IMR-90 (cell line): ENCODE results near the gene UBE2G1. TPM values are rescaled to one million over a fixed set of nuclear protein-coding genes. Genes with fewer than 3 reads are reported as not detected.

Experiments
- ATAC-seq: fragments of 200-7000 bp; cut with Tn5 transposase; 2 replicates; pipeline ENCODE4 v1.9.1; 2020; ENCODE audit warnings: low read depth, mild to moderate bottlenecking, moderate library complexity
- BruUV-seq: library from RNA; stranded (reverse); fragments of 400-500 nt; replicated peaks from 2 replicates; lab custom pipeline; 2021; lab: Mats Ljungman, UMichigan
- CTCF ChIA-PET: fragments of 300-600 bp; formaldehyde crosslinking; extraction: SDS; loops from one replicate; lab custom pipeline; 2021; ENCODE audit warnings: antibody characterized with exemption; lab: Yijun Ruan, JAX
- POLR2A ChIA-PET: fragments of 300-600 bp; sonication (Branson Sonifier 250); formaldehyde crosslinking; loops from one replicate; lab custom pipeline; 2022; ENCODE audit warnings: antibody characterized with exemption; ENCODE audit not compliant: unreplicated experiment; lab: Charles Lee
- DNase-seq: peaks from one replicate; pipeline ENCODE4 v3.0.0; 2013
- H2AFZ ChIP-seq: replicated peaks from 2 replicates; pipeline ENCODE3; 2013; ENCODE audit warnings: low read length, mild to moderate bottlenecking; ENCODE audit not compliant: poor library complexity
- H2AK5ac ChIP-seq: 2 replicates; pipeline ENCODE4 v1.6.1; 2013; ENCODE audit warnings: low read depth, low read length, inconsistent platforms
- H2AK9ac ChIP-seq: replicated peaks from 2 replicates; pipeline ENCODE3; 2013; ENCODE audit warnings: mild to moderate bottlenecking, low read depth, low read length, moderate library complexity; ENCODE audit not compliant: poor library complexity
- H2BK120ac ChIP-seq: 2 replicates; pipeline ENCODE4 v1.6.1; 2013; ENCODE audit warnings: low read depth, low read length, inconsistent platforms
- H2BK15ac ChIP-seq: 3 replicates; pipeline ENCODE4 v1.6.1; 2013; ENCODE audit warnings: low read depth, low read length, inconsistent platforms
- H2BK20ac ChIP-seq: 2 replicates; pipeline ENCODE4 v1.6.1; 2013; ENCODE audit warnings: low read depth, mild to moderate bottlenecking, inconsistent platforms, low read length, moderate library complexity
- H2BK5ac ChIP-seq: 2 replicates; pipeline ENCODE4 v1.6.1; 2013; ENCODE audit warnings: mild to moderate bottlenecking, low read depth, low read length, inconsistent platforms; ENCODE audit not compliant: poor library complexity, severe bottlenecking
- H3K14ac ChIP-seq: replicated peaks from 2 replicates; pipeline ENCODE4 v1.6.1; 2013; ENCODE audit warnings: low read depth, low read length, inconsistent platforms
- H3K18ac ChIP-seq: 2 replicates; pipeline ENCODE4 v1.6.1; 2013; ENCODE audit warnings: low read depth, low read length, control low read depth
- H3K23ac ChIP-seq: 2 replicates; pipeline ENCODE4 v1.6.1; 2013; ENCODE audit warnings: low read depth, low read length, inconsistent platforms
- H3K27ac ChIP-seq: 2 replicates; pipeline ENCODE4 v1.5.1; 2013; ENCODE audit warnings: mild to moderate bottlenecking, control low read depth, low read length; ENCODE audit not compliant: insufficient read depth
- H3K27me3 ChIP-seq: 2 replicates; pipeline ENCODE4 v1.6.1; 2013; ENCODE audit warnings: low read length; ENCODE audit not compliant: control insufficient read depth, insufficient read depth
- H3K36me3 ChIP-seq: 2 replicates; pipeline ENCODE4 v1.6.1; 2013; ENCODE audit warnings: low read length, mixed read lengths; ENCODE audit not compliant: control insufficient read depth, insufficient read depth
- H3K4ac ChIP-seq: 2 replicates; pipeline ENCODE4 v1.6.1; 2013; ENCODE audit warnings: low read depth, low read length, inconsistent platforms
- H3K4me1 ChIP-seq: 2 replicates; pipeline ENCODE4 v1.6.1; 2013; ENCODE audit warnings: low read length, mixed read lengths; ENCODE audit not compliant: control insufficient read depth, insufficient read depth
- H3K4me2 ChIP-seq: 2 replicates; pipeline ENCODE4 v1.6.1; 2013; ENCODE audit warnings: low read depth, mild to moderate bottlenecking, control low read depth, low read length, moderate library complexity
- H3K4me3 ChIP-seq: 2 replicates; pipeline ENCODE4 v1.5.1; 2013; ENCODE audit warnings: low read depth, mild to moderate bottlenecking, control low read depth, low read length, moderate library complexity; ENCODE audit not compliant: insufficient read depth
- H3K56ac ChIP-seq: 2 replicates; pipeline ENCODE4 v1.6.1; 2013; ENCODE audit warnings: low read length, inconsistent platforms; ENCODE audit not compliant: insufficient read depth; ENCODE audit errors: extremely low read depth
- H3K79me1 ChIP-seq, 2 experiments: 2 replicates each; pipeline ENCODE4 v1.6.1; 2013; ENCODE audit warnings: low read length in 2 of 2, inconsistent platforms in 1 of 2, low read depth in 1 of 2
- H3K9ac ChIP-seq: 2 replicates; pipeline ENCODE4 v1.6.1; 2013; ENCODE audit warnings: low read depth, low read length, control low read depth
- H3K9me1 ChIP-seq: 2 replicates; pipeline ENCODE4 v1.6.1; 2013; ENCODE audit warnings: low read length, inconsistent platforms; ENCODE audit not compliant: insufficient read depth
- H3K9me3 ChIP-seq: 2 replicates; pipeline ENCODE4 v1.6.1; 2013; ENCODE audit warnings: low read length; ENCODE audit not compliant: control insufficient read depth, insufficient read depth
- H4K20me1 ChIP-seq: 2 replicates; pipeline ENCODE4 v1.6.1; 2013; ENCODE audit warnings: low read length, inconsistent platforms; ENCODE audit not compliant: insufficient read depth
- H4K5ac ChIP-seq: 2 replicates; pipeline ENCODE4 v1.6.1; 2013; ENCODE audit warnings: mild to moderate bottlenecking, low read depth, low read length, control low read depth
- H4K8ac ChIP-seq, 2 experiments: 2 replicates each; pipeline ENCODE4 v1.6.1; 2013; ENCODE audit warnings: low read depth in 2 of 2, low read length in 2 of 2, control low read depth in 1 of 2, inconsistent platforms in 1 of 2
- H4K91ac ChIP-seq: 2 replicates; pipeline ENCODE4 v1.6.1; 2013; ENCODE audit warnings: low read depth, low read length, inconsistent platforms; ENCODE audit not compliant: insufficient read depth
- BHLHE40 ChIP-seq: fragments of 150-350 bp; IDR thresholded peaks from 2 replicates; pipeline ENCODE4 v1.6.1; 2016; ENCODE audit warnings: mild to moderate bottlenecking, low read depth, low read length
- CEBPB ChIP-seq: IDR thresholded peaks from 2 replicates; pipeline ENCODE4 v1.6.1; 2012; ENCODE audit warnings: low read depth, low read length, improper control_type of control experiment
- CHD1 ChIP-seq: IDR thresholded peaks from 2 replicates; pipeline ENCODE4 v1.6.1; 2012; ENCODE audit warnings: low read depth, low read length, improper control_type of control experiment
- CTCF ChIP-seq: conservative IDR thresholded peaks from 2 replicates; pipeline ENCODE4 v1.5.1; 2012; ENCODE audit warnings: mild to moderate bottlenecking, low read depth, low read length, improper control_type of control experiment
- FOS ChIP-seq: fragments of 150-350 bp; IDR thresholded peaks from 2 replicates; pipeline ENCODE4 v1.6.1; 2016; ENCODE audit warnings: low read depth, low read length
- MAFK ChIP-seq: IDR thresholded peaks from 2 replicates; pipeline ENCODE4 v1.6.1; 2012; ENCODE audit warnings: low read depth, low read length, improper control_type of control experiment
- MAZ ChIP-seq: IDR thresholded peaks from 2 replicates; pipeline ENCODE4 v1.6.1; 2012; ENCODE audit warnings: low read depth, mild to moderate bottlenecking, low read length, improper control_type of control experiment, moderate library complexity, borderline replicate concordance
- MXI1 ChIP-seq: IDR thresholded peaks from 2 replicates; pipeline ENCODE4 v1.6.1; 2012; ENCODE audit warnings: low read depth, mild to moderate bottlenecking, low read length, moderate library complexity, borderline replicate concordance
- NFE2L2 ChIP-seq: fragments of 150-350 bp; IDR thresholded peaks from 2 replicates; pipeline ENCODE4 v1.6.1; 2016; ENCODE audit warnings: low read depth, mild to moderate bottlenecking, low read length
- POLR2A ChIP-seq: IDR thresholded peaks from 2 replicates; pipeline ENCODE4 v1.6.1; 2012; ENCODE audit warnings: mild to moderate bottlenecking, low read depth, low read length
- RAD21 ChIP-seq: IDR thresholded peaks from 2 replicates; pipeline ENCODE4 v1.6.1; 2012; ENCODE audit warnings: low read length, improper control_type of control experiment
- RCOR1 ChIP-seq: IDR thresholded peaks from 2 replicates; pipeline ENCODE4 v1.6.1; 2012; ENCODE audit warnings: mild to moderate bottlenecking, low read length, improper control_type of control experiment; ENCODE audit not compliant: insufficient replicate concordance
- RFX5 ChIP-seq: IDR thresholded peaks from 2 replicates; pipeline ENCODE4 v1.8.0; 2012; ENCODE audit warnings: low read depth, mild to moderate bottlenecking, low read length, moderate library complexity
- SMC3 ChIP-seq: fragments of 150-350 bp; IDR thresholded peaks from 2 replicates; pipeline ENCODE4 v1.6.1; 2016; ENCODE audit warnings: low read depth, mild to moderate bottlenecking, antibody characterized with exemption, low read length, moderate library complexity
- WGBS, 2 experiments: methylation state at CpG; one replicate each; pipeline versions ENCODE4 v1.1.5 to v1.1.7; 2013; ENCODE audit warnings: missing lambda C conversion rate in 2 of 2; ENCODE audit not compliant: insufficient read length in 1 of 2; ENCODE audit errors: extremely low coverage in 2 of 2; 5-methylcytosine and 5-hydroxymethylcytosine counted together
- dilution Hi-C: fragments of 300-500 bp; cut with HindIII; formaldehyde crosslinking; loops from one replicate; pipeline ENCODE4 v1.14.3; 2018; ENCODE audit warnings: low sequenced_read_pairs; ENCODE audit not compliant: unreplicated experiment
- in situ Hi-C: fragments of 300-500 bp; cut with MboI; formaldehyde crosslinking; loops from 3 replicates; pipeline ENCODE4 v1.14.3; 2019; ENCODE audit warnings: low sequenced_read_pairs, inconsistent platforms, mixed read lengths
- intact Hi-C: fragments of 100-400 bp; cut with micrococcal nuclease; formaldehyde crosslinking; loops from 2 replicates; pipeline ENCODE4 v1.10.0; 2022
- polyA plus RNA-seq, 3 experiments: library from polyadenylated mRNA; depleted of rRNA; stranded (reverse); fragments of >200 nt; gene quantifications; 2 replicates each; pipeline ENCODE4 v1.2.3, GENCODE V29; 2012; ENCODE audit warnings: low replicate concordance in 1 of 3
- total RNA-seq: library from RNA; depleted of rRNA; stranded (reverse); fragments of >200 nt; gene quantifications from 2 replicates; pipeline ENCODE4 v1.2.3, GENCODE V29; 2012
- TF ChIP-seq, protein P1 (sequence below): fragments of 150-350 bp; IDR thresholded peaks from 2 replicates; pipeline ENCODE4 v1.6.1; 2017; ENCODE audit warnings: mild to moderate bottlenecking, antibody characterized with exemption, low read length, low read depth
- TF ChIP-seq, protein P2 (sequence below): fragments of 150-350 bp; IDR thresholded peaks from 2 replicates; pipeline ENCODE4 v1.6.1; 2016; ENCODE audit warnings: low read depth, mild to moderate bottlenecking, low read length, moderate library complexity, borderline replicate concordance

UBE2G1 gene
- total and polyA plus RNA-seq, 2 of the 4 experiments (the other 2 are of a cell fraction) = 26.3 to 26.6 TPM

- CTCF ChIA-PET = interaction anchor here (0.6 to 2.4 kb wide), 2 partner anchors 12 to 40 kb away, joined by 3 to 8 read pairs; no protein-coding TSS in a partner anchor
- Histone ChIP-seq H3K4me1 (peaks cover 8% of the 10 kb centered on the region), H2AK5ac (no peak overlapping the region), H3K56ac (no peak overlapping the region), H3K27ac (no peak overlapping the region), H4K20me1 (peaks cover 73% of the 10 kb centered on the region), H3K27me3 (no peaks in the 10 kb centered on the region), H3K79me1 (peaks cover 49 to 81% of the 10 kb centered on the region in 2 experiments), H2AFZ (no peak overlapping the region), H2BK15ac (no peak overlapping the region), H4K91ac (no peak overlapping the region), H3K4me2 (no peak overlapping the region), H2AK9ac (no peak overlapping the region), H3K18ac (no peak overlapping the region), H3K14ac (no peak overlapping the region), H4K8ac (no peak overlapping the region), H2BK5ac (no peak overlapping the region), H3K36me3 (peaks cover 4% of the 10 kb centered on the region; the same call in 1 of the 2 replicates), H3K9me1 (peaks cover 14% of the 10 kb centered on the region), H3K4ac (no peak overlapping the region), H2BK120ac (no peak overlapping the region), H3K4me3 (no peak overlapping the region), H3K9me3 (peaks cover 2% of the 10 kb centered on the region), H2BK20ac (no peak overlapping the region), H3K23ac (no peak overlapping the region), H4K5ac (no peak overlapping the region), H3K9ac (no peak overlapping the region)
- intact Hi-C loops = no loop called here
- POLR2A ChIA-PET = no interaction called here
- in situ Hi-C loops = no loop called here
- dilution Hi-C loops = no loop called here
- DNase-seq (no peak), ATAC-seq (no peak)
- TF ChIP-seq BHLHE40 (no peak), POLR2A (no peak), FOS (no peak), CTCF (no peak), CEBPB (no peak), SMC3 (no peak), MAZ (no peak), RCOR1 (no peak), RAD21 (no peak), RFX5 (no peak), MXI1 (no peak), NFE2L2 (no peak), CHD1 (no peak), MAFK (no peak)
- TF ChIP-seq, protein P1, sequence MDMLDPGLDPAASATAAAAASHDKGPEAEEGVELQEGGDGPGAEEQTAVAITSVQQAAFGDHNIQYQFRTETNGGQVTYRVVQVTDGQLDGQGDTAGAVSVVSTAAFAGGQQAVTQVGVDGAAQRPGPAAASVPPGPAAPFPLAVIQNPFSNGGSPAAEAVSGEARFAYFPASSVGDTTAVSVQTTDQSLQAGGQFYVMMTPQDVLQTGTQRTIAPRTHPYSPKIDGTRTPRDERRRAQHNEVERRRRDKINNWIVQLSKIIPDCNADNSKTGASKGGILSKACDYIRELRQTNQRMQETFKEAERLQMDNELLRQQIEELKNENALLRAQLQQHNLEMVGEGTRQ = no peak
- TF ChIP-seq, protein P2, sequence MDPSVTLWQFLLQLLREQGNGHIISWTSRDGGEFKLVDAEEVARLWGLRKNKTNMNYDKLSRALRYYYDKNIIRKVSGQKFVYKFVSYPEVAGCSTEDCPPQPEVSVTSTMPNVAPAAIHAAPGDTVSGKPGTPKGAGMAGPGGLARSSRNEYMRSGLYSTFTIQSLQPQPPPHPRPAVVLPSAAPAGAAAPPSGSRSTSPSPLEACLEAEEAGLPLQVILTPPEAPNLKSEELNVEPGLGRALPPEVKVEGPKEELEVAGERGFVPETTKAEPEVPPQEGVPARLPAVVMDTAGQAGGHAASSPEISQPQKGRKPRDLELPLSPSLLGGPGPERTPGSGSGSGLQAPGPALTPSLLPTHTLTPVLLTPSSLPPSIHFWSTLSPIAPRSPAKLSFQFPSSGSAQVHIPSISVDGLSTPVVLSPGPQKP = no peak
- BruUV-seq = no TSS peak
- no CpG with 5 or more reads among the region's 2 CpGs for WGBS, 2 experiments
Observed at GRCh38 chr17:4250887-4251286, 115.6 kb downstream of the UBE2G1 start.
